HFF-Myc (cell line): ENCODE measurements around the gene HNRNPL.
"Not testable (repeated sequence)": the region's sequence is repeated elsewhere in the genome, so short reads cannot be mapped to it uniquely, and the experiment has no call there.

Source experiments
- DNase-seq: peaks from one replicate; pipeline ENCODE4 v3.0.0-alpha.2; 2011; ENCODE audit warnings: low read depth; ENCODE audit errors: extremely low read depth
- H3K4me3 ChIP-seq: replicated peaks from 2 replicates; pipeline ENCODE4 v1.5.1; 2011; ENCODE audit warnings: low read depth, mild to moderate bottlenecking, control low read depth, low read length
- TF ChIP-seq, protein P1 (sequence below): IDR thresholded peaks from 2 replicates; pipeline ENCODE4 v1.5.1; 2012; ENCODE audit warnings: mild to moderate bottlenecking, low read depth, low read length, control low read depth; ENCODE audit errors: missing control alignments

Gene HNRNPL

DNA sequence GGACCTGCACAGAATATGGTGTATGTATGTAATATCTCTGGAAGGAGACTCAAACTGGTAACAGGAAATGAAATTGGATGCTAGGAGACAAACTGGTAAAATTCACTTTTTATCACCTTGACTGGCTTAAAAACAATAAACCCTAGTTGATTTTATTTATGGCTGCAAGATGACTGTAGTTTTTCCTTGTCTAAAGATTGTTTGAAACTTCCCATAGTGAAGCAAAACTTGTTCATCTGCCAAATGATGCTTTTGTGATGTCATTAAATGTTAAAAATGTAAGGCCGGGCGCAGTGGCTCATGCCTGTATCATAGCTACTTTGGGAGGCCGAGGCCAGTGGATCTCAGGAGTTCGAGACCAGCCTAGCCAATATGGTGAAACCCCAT, 15.7 kb downstream of the HNRNPL start:
- H3K4me3 ChIP-seq = no peak overlapping the region
- TF ChIP-seq, protein P1, sequence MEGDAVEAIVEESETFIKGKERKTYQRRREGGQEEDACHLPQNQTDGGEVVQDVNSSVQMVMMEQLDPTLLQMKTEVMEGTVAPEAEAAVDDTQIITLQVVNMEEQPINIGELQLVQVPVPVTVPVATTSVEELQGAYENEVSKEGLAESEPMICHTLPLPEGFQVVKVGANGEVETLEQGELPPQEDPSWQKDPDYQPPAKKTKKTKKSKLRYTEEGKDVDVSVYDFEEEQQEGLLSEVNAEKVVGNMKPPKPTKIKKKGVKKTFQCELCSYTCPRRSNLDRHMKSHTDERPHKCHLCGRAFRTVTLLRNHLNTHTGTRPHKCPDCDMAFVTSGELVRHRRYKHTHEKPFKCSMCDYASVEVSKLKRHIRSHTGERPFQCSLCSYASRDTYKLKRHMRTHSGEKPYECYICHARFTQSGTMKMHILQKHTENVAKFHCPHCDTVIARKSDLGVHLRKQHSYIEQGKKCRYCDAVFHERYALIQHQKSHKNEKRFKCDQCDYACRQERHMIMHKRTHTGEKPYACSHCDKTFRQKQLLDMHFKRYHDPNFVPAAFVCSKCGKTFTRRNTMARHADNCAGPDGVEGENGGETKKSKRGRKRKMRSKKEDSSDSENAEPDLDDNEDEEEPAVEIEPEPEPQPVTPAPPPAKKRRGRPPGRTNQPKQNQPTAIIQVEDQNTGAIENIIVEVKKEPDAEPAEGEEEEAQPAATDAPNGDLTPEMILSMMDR = no peak
- DNase-seq = no peak

DNA sequence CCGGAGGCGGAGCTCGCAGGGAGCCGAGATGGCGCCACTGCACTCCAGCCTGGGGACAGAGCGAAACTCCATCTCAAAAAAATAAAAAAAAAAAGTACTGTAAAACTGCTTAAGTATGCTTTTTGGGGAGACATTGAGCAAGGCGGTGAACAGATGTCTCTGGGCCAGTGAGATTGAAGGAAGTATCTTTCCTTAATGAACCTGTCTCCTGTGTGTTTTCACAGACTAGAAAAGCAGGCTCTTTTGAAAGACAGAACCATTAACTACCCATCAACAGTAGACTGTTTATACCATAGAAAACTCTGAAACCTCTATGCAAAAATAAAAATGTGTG, 16.7 kb downstream of the HNRNPL start:
- TF ChIP-seq, protein P1 = no peak
- H3K4me3 ChIP-seq = no peak overlapping the region
- no peak for DNase-seq

DNA sequence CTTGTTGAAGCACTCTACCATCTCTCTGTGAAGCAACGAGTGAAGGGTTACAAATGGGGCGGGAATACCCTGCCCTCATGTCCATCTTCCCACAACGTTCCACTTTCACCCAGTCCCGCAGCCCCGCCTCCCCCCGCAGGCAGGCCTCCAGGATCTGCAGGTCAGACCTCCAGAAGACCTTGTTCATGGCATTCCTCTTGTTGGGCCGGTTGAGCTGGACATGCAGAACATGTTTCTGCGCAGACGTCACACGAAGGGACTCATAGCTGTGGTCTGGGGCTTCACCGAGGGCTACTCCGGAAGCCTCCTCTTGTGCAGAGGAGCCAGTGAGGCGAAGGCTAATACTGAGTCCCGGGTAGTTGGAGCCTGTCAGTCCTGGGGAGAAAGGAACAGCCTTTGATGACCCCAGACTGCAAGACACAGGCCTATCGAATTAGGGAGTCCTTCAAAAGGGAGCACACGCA, 18.6 kb downstream of the HNRNPL start:
- no peak for DNase-seq
- H3K4me3 ChIP-seq = peak overlapping the region; percentile 62
- TF ChIP-seq, protein P1 = no peak

DNA sequence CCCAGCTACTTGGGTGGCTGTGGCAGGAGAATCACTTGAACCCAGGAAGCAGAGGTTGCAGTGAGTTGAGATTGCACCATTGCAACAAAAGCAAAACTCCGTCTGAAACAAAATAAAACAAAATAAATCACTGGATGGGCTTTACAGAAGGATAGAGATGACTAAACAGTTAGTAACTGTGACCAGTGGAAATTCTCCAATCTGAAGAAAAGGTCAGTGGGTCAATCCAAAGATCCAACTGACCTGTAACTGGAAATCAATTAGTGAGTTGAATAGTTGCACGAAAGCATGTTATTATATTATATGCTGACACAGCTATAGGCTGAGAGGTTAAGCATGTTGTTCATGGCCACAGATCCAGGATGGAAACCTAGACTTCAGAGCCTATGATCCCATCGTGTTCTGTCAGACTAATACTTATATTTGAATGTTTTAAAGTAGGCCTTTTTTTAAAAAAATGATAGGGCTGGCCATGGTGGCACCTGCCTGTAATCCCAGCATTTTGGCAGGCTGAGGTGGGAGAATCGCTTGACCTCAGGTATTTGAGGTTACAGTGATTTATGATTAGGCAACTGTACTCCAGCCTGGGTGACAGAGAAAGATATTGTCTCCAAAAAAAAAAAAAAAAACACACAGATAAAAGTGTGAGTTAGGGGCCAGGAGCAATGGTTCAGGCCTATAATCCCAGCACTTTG, 19.6 kb downstream of the HNRNPL start:
- DNase-seq = no peak
- H3K4me3 ChIP-seq = no peak overlapping the region
- TF ChIP-seq, protein P1 = no peak

DNA sequence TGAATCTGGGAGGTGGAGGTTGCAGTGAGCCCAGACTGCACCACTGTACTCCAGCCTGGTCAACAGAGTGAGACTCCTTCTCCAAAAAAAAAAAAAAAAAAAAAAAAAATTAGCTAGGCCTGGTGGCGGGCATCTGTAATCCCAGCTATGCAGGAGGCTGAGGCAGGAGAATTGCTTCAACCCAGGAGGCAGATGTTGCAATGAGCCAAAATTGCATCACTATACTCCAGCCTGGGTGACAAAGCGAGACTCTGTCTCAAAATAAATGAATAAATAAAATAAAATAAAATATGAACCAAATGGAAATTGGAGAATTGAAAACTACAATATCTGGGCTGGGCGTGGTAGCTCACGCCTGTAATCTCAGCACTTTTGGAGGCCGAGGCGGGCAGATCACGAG, 20.6 kb downstream of the HNRNPL start:
- DNase-seq, H3K4me3 ChIP-seq: not testable (repeated sequence)

DNA sequence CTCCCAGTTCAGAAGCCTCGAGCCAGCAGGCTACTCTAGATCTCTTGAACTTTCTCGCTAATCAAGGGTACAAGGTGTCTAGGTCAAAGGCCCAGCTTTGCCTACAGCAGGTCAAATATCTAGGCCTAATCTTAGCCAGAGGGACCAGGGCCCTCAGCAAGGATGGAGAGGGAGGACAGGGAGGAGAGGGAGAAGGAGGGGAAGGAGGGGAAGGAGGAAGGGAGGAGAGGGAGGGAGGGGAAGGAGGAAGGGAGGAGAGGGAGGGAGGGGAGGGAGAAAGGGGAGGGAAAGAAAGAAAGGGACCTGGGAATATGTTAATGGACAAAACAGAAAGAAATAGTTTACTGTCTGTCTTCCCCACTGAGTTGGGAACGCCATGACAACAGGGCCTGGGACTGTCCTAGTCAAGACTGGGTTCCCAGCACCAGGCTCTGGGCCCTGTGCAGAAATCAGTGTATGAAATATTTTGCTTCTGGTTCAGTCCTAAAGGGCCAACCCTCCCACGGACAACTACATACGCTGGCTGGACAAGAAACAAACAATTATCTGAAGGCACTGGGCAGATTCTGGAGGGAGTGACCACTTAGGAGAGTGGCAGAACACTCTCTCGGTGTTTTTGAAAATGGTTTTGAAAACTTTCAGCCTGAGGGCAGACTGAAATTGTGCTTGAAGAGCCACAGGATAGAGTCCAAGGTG, 22.8 kb downstream of the HNRNPL start:
- no peak for DNase-seq
- no peak overlapping the region for H3K4me3 ChIP-seq
- TF ChIP-seq, protein P1 = no peak

DNA sequence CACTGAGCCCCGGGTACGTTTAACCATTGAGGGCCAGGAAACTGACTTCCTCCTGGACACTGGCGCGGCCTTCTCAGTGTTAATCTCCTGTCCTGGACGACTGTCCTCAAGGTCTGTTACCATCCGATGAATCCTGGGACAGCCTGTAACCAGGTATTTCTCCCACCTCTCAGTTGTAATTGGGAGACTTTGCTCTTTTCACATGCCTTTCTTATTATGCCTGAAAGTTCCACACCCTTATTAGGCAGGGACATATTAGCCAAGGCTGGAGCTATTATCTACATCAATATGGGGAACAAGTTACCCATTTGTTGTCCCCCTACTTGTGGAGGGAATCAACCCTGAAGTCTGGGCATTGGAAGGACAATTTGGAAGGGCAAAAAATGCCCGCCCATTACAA, 23.9 kb downstream of the HNRNPL start:
- DNase-seq, H3K4me3 ChIP-seq: not testable (repeated sequence)

DNA sequence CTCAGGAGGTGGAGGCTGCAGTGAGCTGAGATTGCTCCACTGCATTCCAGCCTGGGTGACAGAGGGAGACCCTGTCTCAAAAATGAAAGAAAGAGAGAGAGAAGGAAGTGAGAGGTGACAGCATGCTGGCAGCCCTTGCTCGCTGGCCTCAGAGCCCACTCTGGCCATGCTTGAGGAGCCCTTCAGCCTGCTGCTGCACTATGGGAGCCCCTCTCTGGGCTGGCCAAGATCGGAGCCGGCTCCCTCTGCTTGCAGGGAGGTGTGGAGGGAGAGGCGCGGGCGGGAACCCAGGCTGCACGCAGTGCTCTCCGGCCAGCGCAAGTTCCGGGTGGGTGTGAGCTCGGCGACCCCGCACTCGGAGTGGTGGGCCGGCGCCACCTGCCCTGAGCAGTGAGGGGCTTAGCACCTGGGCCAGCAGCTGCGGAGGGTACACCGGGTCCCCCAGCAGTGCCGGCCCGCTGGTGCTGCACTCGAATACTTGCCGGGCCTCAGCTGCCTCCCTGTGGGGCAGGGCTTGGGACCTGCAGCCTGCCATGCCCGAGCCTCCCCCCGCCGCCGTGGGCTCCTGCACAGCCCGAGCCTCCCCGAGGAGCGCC, 28.5 kb downstream of the HNRNPL start:
- not testable (repeated sequence) for H3K4me3 ChIP-seq, DNase-seq
